ENCODE results near the gene STOX2.

STOX2 gene

GRCh38 chr4:183960046-183960420, 54.9 kb downstream of the STOX2 start:
- Histone ChIP-seq H3K9ac (ENCODE audit: low read length) (no peak overlapping the region), H2BK120ac (ENCODE audit: insufficient read depth, low read length, poor library complexity) (no peak overlapping the region), H3K36me3 (ENCODE audit: control insufficient read depth in 1 of 2, insufficient read depth in 2 of 2, low read length in 2 of 2) (no peaks in the 10 kb centered on the region), H3K23ac (ENCODE audit: low read length) (no peak overlapping the region), H3K79me1 (ENCODE audit: low read length) (no peaks in the 10 kb centered on the region), H3K9me3 (ENCODE audit: insufficient read depth, low read depth, low read length) (no peaks in the 10 kb centered on the region), H2AK5ac (ENCODE audit: low read length) (no peak overlapping the region), H4K8ac (ENCODE audit: low read depth, low read length) (no peak overlapping the region), H3K79me2 (ENCODE audit: control insufficient read depth, insufficient read depth, low read length, poor library complexity) (no peaks in the 10 kb centered on the region), H3K4me1 (ENCODE audit: control insufficient read depth in 1 of 2, insufficient read depth in 2 of 2, low read length in 2 of 2) (peaks cover 3 to 7% of the 10 kb centered on the region in 2 experiments), H2BK12ac (ENCODE audit: low read length) (no peak overlapping the region), H3K27ac (ENCODE audit: low read depth, low read length) (no peak overlapping the region), H3K4me2 (ENCODE audit: low read length) (no peak overlapping the region), H3K27me3 (ENCODE audit: insufficient read depth, low read length) (no peaks in the 10 kb centered on the region), H3K18ac (ENCODE audit: low read length) (no peak overlapping the region), H3K4me3 (ENCODE audit: low read depth, low read length) (no peak overlapping the region), H4K12ac (ENCODE audit: low read depth, low read length) (no peak overlapping the region), H4K91ac (ENCODE audit: low read depth, low read length) (no peak overlapping the region), H2BK5ac (ENCODE audit: low read depth, low read length, poor library complexity) (no peak overlapping the region), H2AFZ (ENCODE audit: insufficient read depth, low read length, poor library complexity) (no peak overlapping the region), H3K4ac (ENCODE audit: low read depth, low read length) (no peak overlapping the region), H3K14ac (ENCODE audit: low read length) (no peak overlapping the region)
- WGBS (ENCODE audit: extremely low coverage, insufficient coverage, insufficient read length) = no CpG with 5 or more reads among the region's 8 CpGs
- DNase-seq = peak in 1 of 2 donors; percentile 39

- Histone ChIP-seq H3K14ac (ENCODE audit: low read length) (no peak overlapping the region), H3K79me2 (ENCODE audit: control insufficient read depth, insufficient read depth, low read length, poor library complexity) (no peaks in the 10 kb centered on the region), H3K4me1 (ENCODE audit: control insufficient read depth in 1 of 2, insufficient read depth in 2 of 2, low read length in 2 of 2) (peaks cover 3 to 7% of the 10 kb centered on the region in 2 experiments), H3K4ac (ENCODE audit: low read depth, low read length) (no peak overlapping the region), H2BK120ac (ENCODE audit: insufficient read depth, low read length, poor library complexity) (no peak overlapping the region), H3K4me3 (ENCODE audit: low read depth, low read length) (no peak overlapping the region), H3K23ac (ENCODE audit: low read length) (no peak overlapping the region), H4K91ac (ENCODE audit: low read depth, low read length) (no peak overlapping the region), H2AK5ac (ENCODE audit: low read length) (no peak overlapping the region), H3K79me1 (ENCODE audit: low read length) (no peaks in the 10 kb centered on the region), H3K9ac (ENCODE audit: low read length) (no peak overlapping the region), H3K9me3 (ENCODE audit: insufficient read depth, low read depth, low read length) (no peaks in the 10 kb centered on the region), H4K12ac (ENCODE audit: low read depth, low read length) (no peak overlapping the region), H3K36me3 (ENCODE audit: control insufficient read depth in 1 of 2, insufficient read depth in 2 of 2, low read length in 2 of 2) (no peaks in the 10 kb centered on the region), H3K27ac (ENCODE audit: low read depth, low read length) (no peak overlapping the region), H2BK5ac (ENCODE audit: low read depth, low read length, poor library complexity) (no peak overlapping the region), H3K4me2 (ENCODE audit: low read length) (no peak overlapping the region), H2BK12ac (ENCODE audit: low read length) (no peak overlapping the region), H2AFZ (ENCODE audit: insufficient read depth, low read length, poor library complexity) (no peak overlapping the region), H4K8ac (ENCODE audit: low read depth, low read length) (no peak overlapping the region), H3K18ac (ENCODE audit: low read length) (no peak overlapping the region), H3K27me3 (ENCODE audit: insufficient read depth, low read length) (no peaks in the 10 kb centered on the region)
- DNase-seq = peak; percentile 53 to 66
- WGBS (ENCODE audit: extremely low coverage, insufficient coverage, insufficient read length) = no CpG with 5 or more reads among the region's 12 CpGs
Measured at GRCh38 chr4:183960962-183961541, 55.9 kb downstream of the STOX2 start.

DNA sequence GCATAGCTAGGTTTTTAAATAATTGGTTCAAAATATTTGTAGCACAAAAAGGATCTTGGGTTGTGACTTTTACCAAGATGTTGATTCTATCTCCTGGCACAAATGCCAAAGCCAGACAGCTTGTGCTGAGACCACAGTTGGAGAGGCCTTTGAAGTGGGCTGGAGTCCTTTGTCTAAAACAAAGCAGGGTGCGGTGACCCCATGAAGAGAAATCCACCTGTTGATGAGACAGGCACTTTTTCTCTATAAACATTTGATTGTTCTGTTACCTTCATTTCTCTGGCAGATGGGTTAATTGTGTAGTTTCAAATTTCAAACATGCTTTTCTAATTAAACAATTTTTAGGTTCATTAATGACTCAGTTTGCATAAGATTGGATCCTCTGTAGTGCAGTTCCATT, 56.7 kb downstream of the STOX2 start:
- Histone ChIP-seq H3K23ac (ENCODE audit: low read length) (no peak overlapping the region), H3K36me3 (ENCODE audit: control insufficient read depth in 1 of 2, insufficient read depth in 2 of 2, low read length in 2 of 2) (no peaks in the 10 kb centered on the region), H4K91ac (ENCODE audit: low read depth, low read length) (no peak overlapping the region), H3K4me1 (ENCODE audit: control insufficient read depth in 1 of 2, insufficient read depth in 2 of 2, low read length in 2 of 2) (peaks cover 3 to 7% of the 10 kb centered on the region in 2 experiments), H2BK12ac (ENCODE audit: low read length) (no peak overlapping the region), H3K14ac (ENCODE audit: low read length) (no peak overlapping the region), H3K9me3 (ENCODE audit: insufficient read depth, low read depth, low read length) (no peaks in the 10 kb centered on the region), H3K18ac (ENCODE audit: low read length) (no peak overlapping the region), H4K8ac (ENCODE audit: low read depth, low read length) (no peak overlapping the region), H3K79me1 (ENCODE audit: low read length) (no peaks in the 10 kb centered on the region), H3K4ac (ENCODE audit: low read depth, low read length) (no peak overlapping the region), H3K9ac (ENCODE audit: low read length) (no peak overlapping the region), H3K27ac (ENCODE audit: low read depth, low read length) (no peak overlapping the region), H3K27me3 (ENCODE audit: insufficient read depth, low read length) (no peaks in the 10 kb centered on the region), H2BK5ac (ENCODE audit: low read depth, low read length, poor library complexity) (no peak overlapping the region), H3K4me3 (ENCODE audit: low read depth, low read length) (no peak overlapping the region), H3K79me2 (ENCODE audit: control insufficient read depth, insufficient read depth, low read length, poor library complexity) (no peaks in the 10 kb centered on the region), H2AK5ac (ENCODE audit: low read length) (no peak overlapping the region), H2AFZ (ENCODE audit: insufficient read depth, low read length, poor library complexity) (no peak overlapping the region), H3K4me2 (ENCODE audit: low read length) (no peak overlapping the region), H4K12ac (ENCODE audit: low read depth, low read length) (no peak overlapping the region), H2BK120ac (ENCODE audit: insufficient read depth, low read length, poor library complexity) (no peak overlapping the region)
- no CpG with 5 or more reads among the region's 1 CpG for WGBS (ENCODE audit: extremely low coverage, insufficient coverage, insufficient read length)
- DNase-seq = no peak

DNA sequence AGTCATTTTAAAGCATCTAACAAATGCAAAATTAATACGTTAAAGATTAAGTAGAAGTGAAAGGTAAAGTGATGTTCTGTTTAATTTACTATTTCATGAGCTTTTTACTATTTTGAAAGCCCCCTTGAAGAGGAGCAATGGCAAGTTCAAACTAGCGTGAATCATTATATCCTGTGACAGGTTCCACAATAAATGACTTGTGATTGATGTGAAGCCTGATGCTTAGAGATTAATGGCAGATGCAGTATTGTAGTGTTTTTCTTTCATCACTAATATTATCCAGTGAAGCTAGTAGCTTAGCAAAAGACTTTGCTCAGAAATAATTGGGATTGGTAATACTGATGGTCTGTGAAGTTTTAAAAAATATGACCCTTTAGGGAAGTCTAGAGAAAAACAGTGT, 57.3 kb downstream of the STOX2 start:
- Histone ChIP-seq H3K79me1 (ENCODE audit: low read length) (no peaks in the 10 kb centered on the region), H2BK120ac (ENCODE audit: insufficient read depth, low read length, poor library complexity) (no peak overlapping the region), H3K27ac (ENCODE audit: low read depth, low read length) (no peak overlapping the region), H4K12ac (ENCODE audit: low read depth, low read length) (no peak overlapping the region), H3K36me3 (ENCODE audit: control insufficient read depth in 1 of 2, insufficient read depth in 2 of 2, low read length in 2 of 2) (no peaks in the 10 kb centered on the region), H4K91ac (ENCODE audit: low read depth, low read length) (no peak overlapping the region), H3K27me3 (ENCODE audit: insufficient read depth, low read length) (no peaks in the 10 kb centered on the region), H3K18ac (ENCODE audit: low read length) (no peak overlapping the region), H3K9ac (ENCODE audit: low read length) (no peak overlapping the region), H4K8ac (ENCODE audit: low read depth, low read length) (no peak overlapping the region), H3K4me2 (ENCODE audit: low read length) (no peak overlapping the region), H2AFZ (ENCODE audit: insufficient read depth, low read length, poor library complexity) (no peak overlapping the region), H2BK12ac (ENCODE audit: low read length) (no peak overlapping the region), H3K4me3 (ENCODE audit: low read depth, low read length) (no peak overlapping the region), H3K79me2 (ENCODE audit: control insufficient read depth, insufficient read depth, low read length, poor library complexity) (no peaks in the 10 kb centered on the region), H3K4ac (ENCODE audit: low read depth, low read length) (no peak overlapping the region), H2BK5ac (ENCODE audit: low read depth, low read length, poor library complexity) (no peak overlapping the region), H3K4me1 (ENCODE audit: control insufficient read depth in 1 of 2, insufficient read depth in 2 of 2, low read length in 2 of 2) (peaks cover 3 to 7% of the 10 kb centered on the region in 2 experiments), H3K9me3 (ENCODE audit: insufficient read depth, low read depth, low read length) (no peaks in the 10 kb centered on the region), H3K23ac (ENCODE audit: low read length) (no peak overlapping the region), H3K14ac (ENCODE audit: low read length) (no peak overlapping the region), H2AK5ac (ENCODE audit: low read length) (no peak overlapping the region)
- WGBS (ENCODE audit: extremely low coverage, insufficient coverage, insufficient read length) = no CpG with 5 or more reads among the region's 2 CpGs
- no peak for DNase-seq
